Activated B cell treated with CpG ODN at 0.5 μM for 24 hours (primary cell): ENCODE results near the gene ATL1. TPM values are rescaled to one million over a fixed set of nuclear protein-coding genes. Genes with fewer than 3 reads are reported as not detected.

Experiments used
- ATAC-seq: fragments of 200-7000 bp; cut with Tn5 transposase; one replicate; pipeline ENCODE4 v1.10.0; 2021; ENCODE audit warnings: low read depth, mild to moderate bottlenecking, moderate library complexity
- CTCF ChIA-PET: fragments of 350-600 bp; sonication (Branson Sonifier 250); formaldehyde crosslinking; loops from one replicate; lab custom pipeline; 2021; ENCODE audit warnings: antibody characterized with exemption; lab: Charles Lee
- POLR2A ChIA-PET: fragments of 350-600 bp; sonication (Branson Sonifier 250); formaldehyde crosslinking; loops from one replicate; lab custom pipeline; 2021; ENCODE audit warnings: antibody characterized with exemption; lab: Charles Lee
- DNase-seq: peaks from one replicate; pipeline ENCODE4 v3.0.0; 2022
- H3K27ac Mint-ChIP-seq: one replicate; pipeline ENCODE4 v1.8.0; 2020; ENCODE audit warnings: mixed read lengths
- H3K27me3 Mint-ChIP-seq: one replicate; pipeline ENCODE4 v1.8.0; 2021; ENCODE audit warnings: mixed read lengths
- H3K36me3 Mint-ChIP-seq: one replicate; pipeline ENCODE4 v1.8.0; 2021; ENCODE audit warnings: low read depth, mixed read lengths
- H3K4me1 Mint-ChIP-seq: one replicate; pipeline ENCODE4 v1.8.0; 2021; ENCODE audit warnings: mixed read lengths
- H3K4me3 Mint-ChIP-seq: one replicate; pipeline ENCODE4 v1.8.0; 2020; ENCODE audit warnings: mild to moderate bottlenecking, mixed read lengths
- H3K9me3 Mint-ChIP-seq: one replicate; pipeline ENCODE4 v1.8.0; 2020; ENCODE audit warnings: mixed read lengths
- CTCF ChIP-seq: fragments of 200-600 bp; IDR thresholded peaks from one replicate; pipeline ENCODE4 v1.8.0; 2022; ENCODE audit warnings: antibody characterized with exemption, mild to moderate bottlenecking
- intact Hi-C: fragments of 100-400 bp; cut with micrococcal nuclease; formaldehyde crosslinking; loops from one replicate; pipeline ENCODE4 v1.15.1; 2024
- total RNA-seq: library from RNA; stranded (reverse); gene quantifications from 2 replicates; pipeline ENCODE4 v1.2.3, GENCODE V29; 2022

Gene ATL1
- total RNA-seq, 1 donor from 2014 or later, result 0.49 TPM

- Mint-ChIP-seq H3K36me3 (no peaks in the 10 kb centered on the region), H3K4me3 (no peak overlapping the region), H3K4me1 (no peaks in the 10 kb centered on the region), H3K27ac (no peak overlapping the region), H3K9me3 (no peaks in the 10 kb centered on the region), H3K27me3 (no peaks in the 10 kb centered on the region)
- CTCF ChIA-PET, result interaction anchor here (0.6 to 2.4 kb wide), 15 partner anchors 10 to 834 kb away, joined by 3 to 23 read pairs (median 5); no protein-coding TSS in a partner anchor
- intact Hi-C loops, result no loop called here
- DNase-seq, result no peak
- TF ChIP-seq CTCF, result no peak
- ATAC-seq, result no peak
- POLR2A ChIA-PET, result interaction anchor here (0.6 kb wide), 1 partner anchor 154 kb away, joined by 10 read pairs; no protein-coding TSS in a partner anchor
Observed at GRCh38 chr14:50601394-50601793, 41.4 kb downstream of the ATL1 start.

GRCh38 chr14:50602035-50602434, 42.1 kb downstream of the ATL1 start:
- intact Hi-C loops, result no loop called here
- H3K4me1 Mint-ChIP-seq, result no peaks in the 10 kb centered on the region

GRCh38 chr14:50603565-50603964, 43.6 kb downstream of the ATL1 start:
- Mint-ChIP-seq H3K27me3 (no peaks in the 10 kb centered on the region), H3K27ac (no peak overlapping the region), H3K4me1 (no peaks in the 10 kb centered on the region), H3K36me3 (no peaks in the 10 kb centered on the region), H3K4me3 (no peak overlapping the region), H3K9me3 (no peaks in the 10 kb centered on the region)
- ATAC-seq, result no peak
- intact Hi-C loops, result no loop called here
- POLR2A ChIA-PET, result no interaction called here
- TF ChIP-seq CTCF, result no peak
- no peak for DNase-seq
- CTCF ChIA-PET, result interaction anchor here (1.0 kb wide), 1 partner anchor 257 kb away, joined by 3 read pairs; no protein-coding TSS in a partner anchor

More at GRCh38 chr14:50602035-50602434, 42.1 kb downstream of the ATL1 start:
- Mint-ChIP-seq H3K36me3 (no peaks in the 10 kb centered on the region), H3K4me3 (no peak overlapping the region), H3K27me3 (no peaks in the 10 kb centered on the region), H3K9me3 (no peaks in the 10 kb centered on the region), H3K27ac (no peak overlapping the region)
- ATAC-seq (no peak), DNase-seq (no peak)
- CTCF ChIA-PET, result interaction anchor here (0.8 to 2.4 kb wide), 6 partner anchors 19 to 258 kb away, joined by 3 to 23 read pairs (median 5); no protein-coding TSS in a partner anchor
- POLR2A ChIA-PET, result interaction anchor here (0.6 kb wide), 1 partner anchor 154 kb away, joined by 10 read pairs; no protein-coding TSS in a partner anchor
- TF ChIP-seq CTCF, result no peak

DNA sequence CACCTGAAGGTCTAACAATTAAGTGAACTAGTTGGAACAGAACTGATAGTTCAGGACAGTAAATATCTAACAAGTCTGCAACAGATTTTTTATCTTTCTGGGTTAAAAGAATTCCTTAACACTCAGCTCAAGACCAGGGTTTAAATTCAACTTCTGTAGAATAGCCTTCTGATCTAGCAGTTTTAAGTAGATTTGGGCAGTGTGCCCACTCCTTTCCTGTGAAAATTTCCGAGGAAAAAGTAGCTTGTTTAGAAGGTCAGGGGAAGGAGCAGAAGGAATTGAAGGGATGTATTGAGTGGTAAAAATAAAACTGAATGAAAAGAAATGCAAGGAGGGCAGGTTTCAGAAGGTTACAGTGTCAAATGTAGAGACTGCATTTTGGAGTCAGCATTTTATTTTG, 45.8 kb downstream of the ATL1 start:
- POLR2A ChIA-PET, result no interaction called here
- Mint-ChIP-seq H3K27ac (no peak overlapping the region), H3K9me3 (no peaks in the 10 kb centered on the region), H3K4me1 (no peaks in the 10 kb centered on the region), H3K4me3 (no peak overlapping the region), H3K27me3 (no peaks in the 10 kb centered on the region), H3K36me3 (no peaks in the 10 kb centered on the region)
- DNase-seq, result no peak
- no peak for ATAC-seq
- CTCF ChIA-PET, result interaction anchor here (0.9 kb wide), 1 partner anchor 108 kb away, joined by 6 read pairs; no protein-coding TSS in a partner anchor
- intact Hi-C loops, result no loop called here
- no peak for TF ChIP-seq CTCF

DNA sequence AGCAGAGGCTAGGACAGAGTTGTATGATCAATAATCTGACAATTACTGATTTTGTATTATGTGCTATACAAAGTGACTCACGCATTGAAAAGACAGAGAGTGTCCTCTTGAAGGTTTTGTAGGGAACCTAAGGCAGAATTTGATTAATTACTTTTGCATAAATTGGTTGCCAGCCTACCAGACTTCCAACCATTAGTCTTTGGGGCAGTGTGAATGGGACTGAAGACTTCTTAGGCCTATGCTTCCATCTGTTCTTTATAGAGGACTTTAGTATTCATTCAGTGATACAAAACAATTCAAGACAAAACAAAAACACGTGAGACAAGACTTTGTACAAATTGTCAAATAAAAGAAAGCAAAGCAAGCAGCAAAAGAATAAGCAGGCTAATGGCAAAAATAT, 46.5 kb downstream of the ATL1 start:
- Mint-ChIP-seq H3K4me1 (no peaks in the 10 kb centered on the region), H3K36me3 (no peaks in the 10 kb centered on the region), H3K4me3 (no peak overlapping the region), H3K27me3 (no peaks in the 10 kb centered on the region), H3K27ac (no peak overlapping the region), H3K9me3 (no peaks in the 10 kb centered on the region)
- no peak for TF ChIP-seq CTCF
- intact Hi-C loops, result no loop called here
- ChIA-PET CTCF (interaction anchor here (0.9 kb wide), 1 partner anchor 108 kb away, joined by 6 read pairs; no protein-coding TSS in a partner anchor), POLR2A (interaction anchor here (0.6 to 0.8 kb wide), 2 partner anchors 12 to 60 kb away, joined by 3 to 4 read pairs; no protein-coding TSS in a partner anchor)
- DNase-seq (no peak), ATAC-seq (no peak)
